Kidney (tissue), 14 donors: Measurements from ENCODE around the gene GM2A. TPM values are rescaled to one million over a fixed set of nuclear protein-coding genes. Genes with fewer than 3 reads are reported as not detected.

Source experiments
- DNase-seq, 5 donors: peaks; one replicate each; pipeline ENCODE4 v3.0.0-alpha.2; 2013 to 2020
- FAIRE-seq: peaks from 2 replicates; lab custom pipeline; 2012; peaks lifted over from hg19 to GRCh38; lab: Jason Lieb, UNC
- H3K27ac ChIP-seq, 2 donors: one replicate each; pipeline ENCODE4 v1.7.0; 2013; ENCODE audit warnings: low read depth in 2 of 2, low read length in 2 of 2, inconsistent platforms in 1 of 2
- H3K27me3 ChIP-seq: one replicate; pipeline ENCODE4 v1.7.1; 2013; ENCODE audit warnings: low read length, inconsistent platforms; ENCODE audit not compliant: control insufficient read depth, insufficient read depth
- H3K36me3 ChIP-seq, 3 donors: one replicate each; pipeline versions ENCODE4 v1.7.0 to v1.7.1; 2013; ENCODE audit warnings: low read length in 3 of 3, control low read depth in 1 of 3, inconsistent platforms in 1 of 3; ENCODE audit not compliant: insufficient read depth in 3 of 3, control insufficient read depth in 2 of 3
- H3K4me1 ChIP-seq, 3 donors: one replicate each; pipeline versions ENCODE4 v1.7.0 to v1.7.1; 2013; ENCODE audit warnings: low read length in 3 of 3, inconsistent platforms in 1 of 3, low read depth in 1 of 3; ENCODE audit not compliant: control insufficient read depth in 2 of 3, insufficient read depth in 2 of 3
- H3K4me3 ChIP-seq, 3 donors: one replicate each; pipeline versions ENCODE4 v1.7.0 to v1.8.1; 2013; ENCODE audit warnings: low read length in 3 of 3, control low read depth in 1 of 3, inconsistent platforms in 1 of 3
- H3K9ac ChIP-seq, 3 donors: one replicate each; pipeline versions ENCODE4 v1.7.0 to v1.7.1; 2013; ENCODE audit warnings: low read length in 3 of 3, control low read depth in 1 of 3, inconsistent platforms in 1 of 3
- H3K9me3 ChIP-seq, 3 donors: one replicate each; pipeline versions ENCODE4 v1.7.0 to v1.7.1; 2013; ENCODE audit warnings: low read length in 3 of 3, control low read depth in 1 of 3, inconsistent platforms in 1 of 3; ENCODE audit not compliant: control insufficient read depth in 2 of 3, insufficient read depth in 1 of 3
- intact Hi-C: fragments of 100-400 bp; cut with DNase I; formaldehyde crosslinking; loops from one replicate; pipeline ENCODE4 v1.11.1; 2022
- polyA plus RNA-seq: library from polyadenylated mRNA; stranded (reverse); fragments of 350-450 nt; fragmentation: Illumina TruSeq; extraction: RNeasy Lipid Tissue Mini Kit (QIAGEN cat#74804); gene quantifications from one replicate; pipeline ENCODE4 v1.2.3, GENCODE V29; 2014; ENCODE audit warnings: low read depth, low replicate concordance; ENCODE audit not compliant: insufficient read depth
- total RNA-seq: library from RNA; stranded (reverse); fragmentation: NEBNext Ultra II Directional; extraction: Animal tissue kit (Norgen Biotek cat#: 25700); gene quantifications from one replicate; pipeline ENCODE4 v1.2.1, GENCODE V29; 2021
- TF ChIP-seq, protein P1 (sequence below): IDR thresholded peaks from 3 replicates; pipeline ENCODE4 v1.5.1; 2012; ENCODE audit warnings: mild to moderate bottlenecking, moderate library complexity, borderline replicate concordance; ENCODE audit not compliant: insufficient read depth; ENCODE audit errors: extremely low read depth
- donor health status: control.
- donor health status: control.
- donor health status: control.
- donor health status: control.
- donor health status: control.
- donor health status: DM: yes; HTN: yes; CAD: no.
- donor health status: Normal renal cell carcinoma (clear cell type).

GM2A gene
- total and polyA plus RNA-seq, 2 donors from 2014 or later: 13.7 to 29.8 TPM

DNA sequence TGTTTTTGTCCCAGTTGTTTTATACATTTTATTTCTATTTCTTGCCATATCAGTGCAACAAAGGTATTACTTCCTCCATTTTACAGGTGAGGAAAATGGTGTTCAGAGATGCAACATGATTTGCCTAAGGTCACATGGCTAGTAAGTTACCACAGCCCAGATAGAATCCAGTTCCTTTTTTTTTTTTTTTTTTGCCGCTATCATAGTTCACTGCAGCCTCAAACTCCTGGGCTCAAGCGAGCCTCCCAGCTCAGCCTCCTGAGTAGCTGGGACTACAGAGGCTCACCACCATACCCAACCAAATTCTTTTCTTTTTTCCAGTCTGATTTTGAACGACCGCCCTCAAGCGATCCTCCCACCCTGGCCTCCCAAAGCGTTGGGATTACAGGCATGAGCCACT is 28.6 kb upstream of the GM2A start:
- Histone ChIP-seq H3K9me3 (no peaks in the 10 kb centered on the region), H3K4me3 (peak overlapping the region in 2 of 3 donors; percentile 21 to 70), H3K27me3 (no peaks in the 10 kb centered on the region), H3K9ac (no peak overlapping the region), H3K27ac (no peak overlapping the region), H3K4me1 (peaks cover 0 to 5% (median 0%) of the 10 kb centered on the region in 3 donors), H3K36me3 (no peaks in the 10 kb centered on the region)
- TF ChIP-seq, protein P1, sequence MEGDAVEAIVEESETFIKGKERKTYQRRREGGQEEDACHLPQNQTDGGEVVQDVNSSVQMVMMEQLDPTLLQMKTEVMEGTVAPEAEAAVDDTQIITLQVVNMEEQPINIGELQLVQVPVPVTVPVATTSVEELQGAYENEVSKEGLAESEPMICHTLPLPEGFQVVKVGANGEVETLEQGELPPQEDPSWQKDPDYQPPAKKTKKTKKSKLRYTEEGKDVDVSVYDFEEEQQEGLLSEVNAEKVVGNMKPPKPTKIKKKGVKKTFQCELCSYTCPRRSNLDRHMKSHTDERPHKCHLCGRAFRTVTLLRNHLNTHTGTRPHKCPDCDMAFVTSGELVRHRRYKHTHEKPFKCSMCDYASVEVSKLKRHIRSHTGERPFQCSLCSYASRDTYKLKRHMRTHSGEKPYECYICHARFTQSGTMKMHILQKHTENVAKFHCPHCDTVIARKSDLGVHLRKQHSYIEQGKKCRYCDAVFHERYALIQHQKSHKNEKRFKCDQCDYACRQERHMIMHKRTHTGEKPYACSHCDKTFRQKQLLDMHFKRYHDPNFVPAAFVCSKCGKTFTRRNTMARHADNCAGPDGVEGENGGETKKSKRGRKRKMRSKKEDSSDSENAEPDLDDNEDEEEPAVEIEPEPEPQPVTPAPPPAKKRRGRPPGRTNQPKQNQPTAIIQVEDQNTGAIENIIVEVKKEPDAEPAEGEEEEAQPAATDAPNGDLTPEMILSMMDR: no peak
- intact Hi-C loops: no loop called here
- FAIRE-seq (no peak), DNase-seq (no peak)

DNA sequence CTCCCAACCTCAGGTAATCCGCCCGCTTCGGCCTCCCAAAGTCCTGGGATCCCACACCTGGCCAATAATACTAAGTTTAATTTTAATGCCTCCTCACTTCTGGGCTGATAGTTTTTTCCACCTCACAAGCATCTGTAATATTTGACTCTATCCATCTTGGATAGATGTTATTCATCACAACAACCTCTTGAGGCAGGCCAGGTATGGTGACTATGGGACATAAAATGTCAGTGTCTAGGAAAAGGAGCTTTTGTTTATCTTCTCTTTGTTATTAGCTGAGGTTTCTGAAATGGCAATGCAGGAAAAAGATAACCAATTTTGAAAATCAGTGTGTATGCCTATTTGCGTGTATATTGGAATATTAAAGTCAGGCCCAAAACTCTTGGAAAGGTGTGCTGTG is 27.9 kb upstream of the GM2A start:
- intact Hi-C loops: no loop called here
- DNase-seq (no peak), FAIRE-seq (no peak)
- Histone ChIP-seq H3K9ac (no peak overlapping the region), H3K4me3 (no peak overlapping the region), H3K9me3 (no peaks in the 10 kb centered on the region), H3K4me1 (peaks cover 0 to 5% (median 0%) of the 10 kb centered on the region in 3 donors), H3K27me3 (no peaks in the 10 kb centered on the region), H3K36me3 (no peaks in the 10 kb centered on the region), H3K27ac (no peak overlapping the region)
- TF ChIP-seq, protein P1: no peak

DNA sequence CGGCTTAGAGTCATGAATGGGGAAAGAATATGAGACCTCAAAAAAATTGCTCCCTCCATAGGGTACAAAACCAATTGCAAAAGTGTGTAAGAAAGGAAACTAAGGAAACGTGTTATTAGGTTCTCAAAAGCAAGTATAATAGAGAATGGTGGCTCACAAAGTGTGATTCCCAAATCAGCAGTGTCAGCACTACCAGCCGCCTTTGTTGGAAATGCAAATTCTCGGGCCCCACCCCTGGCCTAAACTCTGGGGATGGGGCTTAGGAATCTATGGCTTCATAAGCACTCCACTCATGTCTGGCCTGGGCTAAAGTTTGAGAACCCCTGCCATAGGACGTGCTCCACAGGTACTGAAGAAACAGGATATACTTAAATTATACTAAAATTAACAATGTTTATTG is 27.5 kb upstream of the GM2A start:
- FAIRE-seq (no peak), DNase-seq (no peak)
- H3K27ac ChIP-seq: no peak overlapping the region
- intact Hi-C loops: no loop called here
- no peaks in the 10 kb centered on the region for H3K9me3 ChIP-seq
- no peaks in the 10 kb centered on the region for H3K36me3 ChIP-seq
- TF ChIP-seq, protein P1: no peak
- no peaks in the 10 kb centered on the region for H3K27me3 ChIP-seq
- H3K9ac ChIP-seq: no peak overlapping the region
- H3K4me1 ChIP-seq: peaks cover 0 to 5% (median 0%) of the 10 kb centered on the region in 3 donors
- H3K4me3 ChIP-seq: no peak overlapping the region

GRCh38 chr5:151227918-151228447 is 25.0 kb upstream of the GM2A start:
- no peak overlapping the region for H3K4me3 ChIP-seq
- no peak overlapping the region for H3K9ac ChIP-seq
- no peaks in the 10 kb centered on the region for H3K9me3 ChIP-seq
- no peaks in the 10 kb centered on the region for H3K36me3 ChIP-seq
- intact Hi-C loops: no loop called here
- H3K4me1 ChIP-seq: peaks cover 0 to 5% (median 0%) of the 10 kb centered on the region in 3 donors
- FAIRE-seq: no peak
- no peak overlapping the region for H3K27ac ChIP-seq
- TF ChIP-seq, protein P1: no peak
- H3K27me3 ChIP-seq: no peaks in the 10 kb centered on the region
- no peak for DNase-seq
